DMS 273 (cell line): ENCODE measurements around the gene CRKL.
"Not testable (repeated sequence)": the region's sequence is repeated elsewhere in the genome, so short reads cannot be mapped to it uniquely, and the experiment has no call there.

Experiments
- DNase-seq: peaks from one replicate; lab custom pipeline; 2025; ENCODE audit not compliant: unreplicated experiment; lab: John Stamatoyannopoulos, UW

The CRKL gene

DNA sequence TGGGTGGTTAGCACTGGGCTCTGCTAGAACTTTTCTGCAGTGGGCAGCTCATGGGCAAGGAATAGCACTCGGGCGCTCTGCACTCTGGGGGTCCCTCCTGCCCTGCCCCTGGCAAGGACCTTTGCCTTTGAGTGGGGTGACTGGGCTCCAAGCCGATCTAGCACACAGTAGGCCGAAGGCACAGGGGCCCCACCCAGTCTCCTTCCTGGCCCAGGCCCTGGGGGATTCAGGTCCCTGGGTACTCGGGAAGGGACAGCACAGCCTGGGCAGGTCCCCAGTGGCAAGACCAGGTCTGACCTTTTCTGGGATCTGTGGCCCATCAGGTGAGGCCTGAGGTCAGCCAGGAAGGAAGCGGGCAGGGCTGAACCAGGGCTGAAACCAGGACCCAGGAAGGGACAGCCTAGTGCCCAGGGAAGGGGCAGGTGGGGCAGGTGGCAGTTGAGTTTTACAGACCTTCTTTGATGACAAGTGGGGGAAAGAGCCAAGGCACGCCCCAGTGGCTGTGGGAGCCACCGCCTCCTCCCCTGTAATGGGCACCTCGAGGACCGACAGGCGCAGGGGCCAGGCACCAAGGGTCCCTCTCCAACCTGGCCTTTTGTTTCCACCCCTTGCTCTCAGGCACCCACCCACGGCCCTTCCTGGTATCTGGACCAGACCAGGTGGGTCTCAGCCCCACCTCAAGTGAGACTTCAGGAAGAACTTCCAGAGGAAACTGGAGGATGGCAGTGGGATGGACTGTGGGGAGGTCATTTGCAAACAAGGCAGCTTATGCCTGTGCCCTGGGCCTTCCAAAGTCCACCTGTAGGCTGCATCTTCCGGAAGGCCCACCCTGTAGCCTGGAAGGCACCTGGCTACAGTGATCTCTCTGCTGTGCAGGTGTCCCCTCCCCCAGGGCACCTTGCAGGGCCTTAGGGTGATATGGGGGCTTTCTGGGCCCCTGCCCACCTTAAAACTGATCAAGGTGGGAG is 49.0 kb downstream of the CRKL start:
- DNase-seq, result no peak

DNA sequence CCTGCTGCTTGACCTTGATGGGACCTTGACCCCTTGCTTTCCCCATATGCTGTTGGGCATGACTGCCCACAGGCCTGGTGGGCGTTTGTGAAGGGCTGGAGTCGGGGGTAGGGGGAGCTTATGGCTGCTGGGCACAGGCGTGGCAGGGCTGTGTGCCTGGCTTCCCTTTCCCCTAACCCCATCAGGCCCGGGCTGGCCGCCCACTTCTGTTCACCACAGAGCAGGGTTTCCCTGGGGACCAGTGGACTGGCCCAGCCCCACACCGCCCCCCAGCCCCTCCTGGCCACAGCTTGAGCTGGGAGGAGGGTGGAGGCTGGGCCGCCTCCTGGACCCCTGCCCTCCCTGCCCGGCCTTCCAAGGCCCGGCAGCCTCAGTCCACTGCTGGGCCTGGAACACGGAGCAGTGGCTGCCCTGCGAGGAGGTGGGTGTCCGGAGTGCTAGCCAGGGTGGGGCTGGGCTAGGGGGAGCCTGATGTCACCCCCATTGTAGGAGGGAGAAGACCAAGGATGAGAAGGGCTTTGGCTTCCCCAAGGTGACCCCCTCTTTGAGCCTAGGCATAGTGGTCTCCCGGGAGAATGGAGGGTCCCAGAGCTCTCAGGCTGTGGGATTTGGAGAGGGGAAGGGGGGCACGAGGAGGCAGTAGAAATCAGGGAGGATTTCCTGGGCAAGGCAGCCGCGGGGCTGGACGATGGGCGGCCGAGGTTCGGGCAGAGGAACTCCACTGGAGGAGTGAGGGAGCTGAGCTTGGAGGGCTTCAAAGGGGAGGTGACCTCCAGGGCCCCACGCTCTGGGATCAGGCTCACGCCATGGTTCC is 49.9 kb downstream of the CRKL start, which contains the start of gene AIFM3:
Gene AIFM3, plus strand, starts transcription at position 373 of the 814 bp plus-strand sequence. CDS start 690 bp downstream, outside the sequence.
- no peak for DNase-seq

DNA sequence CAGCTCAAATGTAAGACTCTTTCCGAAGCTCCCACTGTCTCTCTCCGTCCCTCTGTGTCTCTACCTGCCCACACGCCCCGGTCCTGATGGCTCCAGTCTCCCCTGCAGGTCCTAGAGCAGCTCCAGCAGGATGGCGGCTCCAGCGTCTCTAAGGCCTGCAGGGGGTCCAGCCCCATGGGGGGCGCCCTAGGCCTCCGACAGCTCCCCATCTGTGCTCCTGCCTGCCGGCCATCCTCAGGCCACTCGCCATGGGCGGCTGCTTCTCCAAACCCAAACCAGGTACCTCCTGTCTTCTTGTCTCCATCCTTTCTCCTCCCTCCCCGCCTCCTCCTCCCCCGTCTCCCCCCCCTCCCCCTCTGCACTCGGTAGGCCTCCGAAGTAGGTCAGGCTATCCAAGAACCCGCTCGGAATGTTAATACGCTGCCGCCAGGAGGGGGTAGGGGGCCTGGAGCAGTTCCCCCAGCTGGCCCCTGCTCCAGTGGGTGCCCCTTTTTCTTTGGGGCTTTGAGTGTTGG is 50.5 kb downstream of the CRKL start:
- no peak for DNase-seq

DNA sequence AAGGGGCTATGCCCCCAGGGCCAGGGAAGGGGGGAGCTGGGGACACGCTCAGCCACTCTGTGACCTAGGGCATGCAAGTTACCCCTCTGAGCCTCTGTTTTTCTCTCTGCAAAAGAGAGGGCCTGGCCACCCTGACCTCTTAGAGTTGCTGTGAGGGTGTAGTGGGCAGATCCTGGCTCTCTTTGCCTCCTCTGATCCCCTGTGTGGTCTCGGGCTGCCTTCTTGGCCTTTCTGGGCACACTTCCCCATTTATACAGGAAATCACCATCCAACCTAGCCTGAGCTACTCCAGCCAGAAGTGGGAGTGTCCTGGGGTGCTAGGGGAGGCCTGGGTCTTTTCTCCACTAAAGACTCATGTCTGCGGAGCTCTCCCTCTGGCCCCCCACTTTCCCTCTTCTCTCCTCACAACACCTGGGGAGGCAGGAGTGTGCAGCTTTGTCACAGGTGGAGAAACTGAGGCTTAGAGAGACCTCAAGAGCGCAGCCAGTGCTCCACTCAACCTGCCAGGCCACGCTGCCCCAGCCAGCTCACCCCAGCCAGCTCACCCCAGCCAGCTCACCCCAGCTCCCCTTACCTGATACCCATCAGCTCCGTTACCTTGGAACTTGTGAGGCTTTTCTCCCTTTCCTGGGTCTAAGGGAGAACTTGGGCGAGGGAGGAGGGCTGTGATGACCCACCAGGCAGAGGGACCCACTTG is 51.2 kb downstream of the CRKL start:
- DNase-seq, result no peak

DNA sequence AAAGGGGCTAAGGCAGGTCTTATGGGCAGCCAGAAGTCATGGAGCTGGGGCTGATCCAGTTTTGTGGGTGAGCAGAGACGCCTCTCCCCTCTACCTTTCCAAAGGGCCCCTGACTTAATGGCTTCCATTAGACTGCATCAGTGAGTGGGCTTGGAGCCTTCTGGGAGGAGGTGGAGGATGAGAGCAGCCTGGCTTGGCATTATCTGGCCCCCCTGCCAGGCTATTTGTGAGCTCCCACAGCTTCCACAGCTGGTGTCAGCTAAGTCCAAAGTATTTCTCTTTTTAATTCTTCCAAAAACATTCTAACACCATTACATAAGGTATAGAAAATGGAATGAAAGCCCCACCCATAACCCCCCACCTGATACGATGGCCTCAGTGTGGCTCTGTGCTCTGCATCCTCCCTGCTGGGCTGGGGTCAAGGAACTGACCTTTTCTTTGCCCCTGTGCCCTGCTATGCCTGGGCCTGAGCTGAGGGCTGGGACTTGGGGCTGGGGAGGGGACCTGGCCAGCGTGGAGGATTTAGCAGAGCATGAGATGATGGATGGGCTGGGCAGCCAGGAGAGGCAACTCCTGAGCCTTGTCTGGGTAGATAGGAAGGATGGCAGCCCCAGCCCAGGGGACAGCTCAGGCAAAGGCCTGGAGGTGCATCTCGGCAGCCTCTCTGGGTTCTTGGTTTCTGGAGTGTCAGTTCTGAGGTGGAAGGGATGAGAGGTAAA is 53.9 kb downstream of the CRKL start:
- DNase-seq, result peak; percentile 47

DNA sequence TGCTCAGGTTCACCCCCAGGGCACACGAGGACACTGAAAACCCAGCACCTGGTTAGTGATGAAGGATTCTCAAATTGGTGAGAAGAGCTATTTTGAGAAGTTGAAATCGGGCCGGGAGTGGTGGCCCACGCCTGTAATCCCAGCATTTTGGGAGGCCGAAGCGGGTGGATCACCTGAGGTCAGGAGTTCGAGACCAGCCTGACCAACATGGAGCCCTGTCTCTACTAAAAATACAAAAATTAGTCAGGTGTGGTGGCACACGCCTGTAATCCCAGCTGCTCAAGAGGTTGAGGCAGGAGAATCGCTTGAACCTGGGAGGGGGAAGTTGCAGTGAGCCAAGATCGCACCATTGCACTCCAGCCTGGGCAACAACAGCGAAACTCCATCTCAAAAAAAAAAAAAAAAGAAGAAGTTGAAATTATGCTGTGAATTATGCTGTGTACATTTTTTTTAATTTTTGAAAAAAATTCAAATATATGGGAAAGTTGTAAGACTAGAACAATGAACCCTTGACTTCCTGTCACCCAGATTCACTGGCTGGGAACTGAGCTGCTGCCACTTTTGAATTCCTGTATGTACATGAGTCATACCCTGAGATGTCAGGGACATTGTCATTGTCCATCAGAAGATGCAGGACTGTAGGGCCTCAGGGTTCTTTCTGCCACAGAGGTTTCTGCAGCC is 54.9 kb downstream of the CRKL start:
- not testable (repeated sequence) for DNase-seq

DNA sequence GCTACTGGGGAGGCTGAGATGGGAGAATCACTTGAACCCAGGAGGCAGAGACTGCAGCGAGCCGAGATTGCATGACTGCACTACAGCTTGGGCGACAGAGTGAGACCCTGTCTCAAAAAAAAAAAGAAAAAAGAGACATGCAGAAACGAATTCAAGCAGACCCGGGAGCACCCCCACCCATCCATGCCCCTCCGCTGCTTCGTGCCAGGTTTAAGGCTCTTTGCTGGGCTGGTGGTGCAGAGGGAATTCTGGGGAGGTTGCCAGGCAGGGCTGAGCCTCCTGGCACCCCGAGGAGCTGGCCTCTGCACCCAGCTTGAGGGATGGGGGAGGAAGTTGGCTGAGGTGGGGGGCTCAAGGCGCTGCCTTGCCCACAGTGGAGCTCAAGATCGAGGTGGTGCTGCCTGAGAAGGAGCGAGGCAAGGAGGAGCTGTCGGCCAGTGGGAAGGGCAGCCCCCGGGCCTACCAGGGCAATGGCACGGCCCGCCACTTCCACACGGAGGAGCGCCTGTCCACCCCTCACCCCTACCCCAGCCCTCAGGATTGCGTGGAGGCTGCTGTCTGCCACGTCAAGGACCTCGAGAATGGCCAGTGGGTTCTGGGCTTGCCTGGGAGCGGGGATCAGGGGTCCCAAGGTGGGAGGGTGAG is 55.8 kb downstream of the CRKL start:
- DNase-seq, result no peak

DNA sequence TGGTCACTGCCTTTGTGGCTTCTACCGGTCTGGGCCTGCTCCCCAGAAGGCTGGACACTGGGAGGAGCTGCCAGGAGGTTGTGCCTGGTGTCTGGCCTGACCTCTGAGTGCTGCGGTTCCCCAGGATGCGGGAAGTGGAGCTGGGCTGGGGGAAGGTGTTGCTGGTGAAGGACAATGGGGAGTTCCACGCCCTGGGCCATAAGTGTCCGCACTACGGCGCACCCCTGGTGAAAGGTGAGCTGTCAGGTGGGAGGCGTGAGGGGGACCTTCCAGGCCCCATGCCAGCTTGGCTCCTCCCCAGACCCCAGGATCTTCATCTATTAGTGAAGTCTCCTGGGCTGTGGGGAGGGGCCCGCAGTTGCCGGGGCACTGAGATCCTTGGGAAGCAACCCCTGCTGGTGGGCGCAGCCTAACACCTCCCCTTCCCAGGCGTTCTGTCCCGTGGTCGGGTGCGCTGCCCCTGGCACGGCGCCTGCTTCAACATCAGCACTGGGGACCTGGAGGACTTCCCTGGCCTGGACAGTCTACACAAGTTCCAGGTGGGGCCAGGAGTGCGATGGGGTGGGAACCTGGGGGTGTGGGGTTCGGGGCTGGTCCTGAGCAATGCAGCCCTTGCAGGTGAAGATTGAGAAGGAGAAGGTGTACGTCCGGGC is 56.6 kb downstream of the CRKL start:
- DNase-seq, result no peak

DNA sequence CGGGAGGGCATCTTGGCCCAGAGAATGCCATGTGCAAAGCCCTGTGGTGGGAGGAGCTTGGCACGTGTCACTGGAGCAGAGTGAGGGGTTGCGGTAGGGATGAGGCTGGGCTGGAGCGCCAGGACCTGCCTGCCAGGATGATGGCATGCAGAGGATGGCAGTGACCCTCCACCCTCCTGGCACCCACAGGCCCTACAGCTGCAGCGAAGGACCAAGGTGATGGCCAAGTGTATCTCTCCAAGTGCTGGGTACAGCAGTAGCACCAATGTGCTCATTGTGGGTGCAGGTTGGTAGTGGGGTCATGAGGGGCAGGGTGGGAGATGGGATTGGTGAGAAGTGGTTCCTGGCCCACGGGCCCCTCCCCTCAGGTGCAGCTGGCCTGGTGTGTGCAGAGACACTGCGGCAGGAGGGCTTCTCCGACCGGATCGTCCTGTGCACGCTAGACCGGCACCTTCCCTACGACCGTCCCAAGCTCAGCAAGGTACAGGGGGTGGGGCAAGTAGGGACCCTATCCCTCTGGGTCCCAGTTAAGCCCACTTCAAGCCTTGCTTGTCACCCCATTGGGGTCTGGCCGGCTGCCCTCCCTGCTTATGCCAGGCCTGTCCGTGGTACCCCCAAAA is 57.2 kb downstream of the CRKL start:
- DNase-seq, result no peak

DNA sequence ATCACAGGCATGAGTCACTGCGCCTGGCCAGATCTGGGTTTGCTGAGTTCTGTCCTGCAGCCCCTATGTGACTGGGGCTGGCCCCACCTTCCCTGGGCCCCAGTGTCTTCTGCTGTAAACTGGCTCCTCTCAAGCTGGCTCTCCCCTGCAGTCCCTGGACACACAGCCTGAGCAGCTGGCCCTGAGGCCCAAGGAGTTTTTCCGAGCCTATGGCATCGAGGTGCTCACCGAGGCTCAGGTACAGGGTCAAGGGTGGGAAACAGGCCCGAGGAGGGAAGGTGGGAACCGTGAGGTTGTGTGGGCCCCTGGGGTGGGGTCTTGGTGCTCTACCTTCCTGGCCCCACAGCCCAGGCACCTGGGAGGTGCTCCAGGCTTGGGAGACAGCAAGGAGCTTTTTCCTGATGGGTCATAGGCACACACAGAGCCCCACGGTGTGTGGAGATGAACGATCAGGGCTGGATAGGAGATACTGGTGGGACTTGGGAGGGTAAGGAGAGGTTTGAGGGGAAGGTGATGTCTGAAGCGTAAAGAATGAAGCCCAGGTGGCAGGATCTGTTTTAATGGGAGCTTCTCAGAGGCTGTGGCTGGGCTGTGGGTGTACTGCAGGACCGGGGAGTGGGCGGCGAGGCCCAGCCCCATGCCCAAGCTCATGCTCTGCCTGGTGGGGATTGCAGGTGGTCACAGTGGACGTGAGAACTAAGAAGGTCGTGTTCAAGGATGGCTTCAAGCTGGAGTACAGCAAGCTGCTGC is 58.5 kb downstream of the CRKL start:
- no peak for DNase-seq

DNA sequence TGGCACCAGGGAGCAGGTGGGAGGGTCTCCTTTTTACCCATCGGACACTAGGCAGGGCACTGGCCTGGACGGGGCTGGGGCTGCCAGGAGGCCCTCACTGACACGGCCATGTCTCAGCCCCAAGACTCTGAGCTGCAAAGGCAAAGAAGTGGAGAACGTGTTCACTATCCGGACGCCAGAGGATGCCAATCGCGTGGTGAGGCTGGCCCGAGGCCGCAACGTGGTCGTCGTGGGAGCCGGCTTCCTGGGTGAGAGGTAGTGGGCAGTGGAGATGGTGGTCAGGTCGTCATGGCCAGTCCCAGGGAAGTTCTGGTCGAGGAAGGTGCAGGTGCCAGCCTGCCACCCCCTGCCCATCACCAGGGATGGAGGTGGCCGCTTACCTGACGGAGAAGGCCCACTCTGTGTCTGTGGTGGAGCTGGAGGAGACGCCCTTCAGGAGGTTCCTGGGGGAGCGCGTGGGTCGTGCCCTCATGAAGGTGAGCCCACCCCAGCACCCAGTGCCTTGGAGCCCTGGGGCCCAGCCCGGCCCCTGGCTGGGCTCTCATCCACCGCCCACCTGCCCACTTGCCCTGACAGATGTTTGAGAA is 59.2 kb downstream of the CRKL start:
- no peak for DNase-seq

DNA sequence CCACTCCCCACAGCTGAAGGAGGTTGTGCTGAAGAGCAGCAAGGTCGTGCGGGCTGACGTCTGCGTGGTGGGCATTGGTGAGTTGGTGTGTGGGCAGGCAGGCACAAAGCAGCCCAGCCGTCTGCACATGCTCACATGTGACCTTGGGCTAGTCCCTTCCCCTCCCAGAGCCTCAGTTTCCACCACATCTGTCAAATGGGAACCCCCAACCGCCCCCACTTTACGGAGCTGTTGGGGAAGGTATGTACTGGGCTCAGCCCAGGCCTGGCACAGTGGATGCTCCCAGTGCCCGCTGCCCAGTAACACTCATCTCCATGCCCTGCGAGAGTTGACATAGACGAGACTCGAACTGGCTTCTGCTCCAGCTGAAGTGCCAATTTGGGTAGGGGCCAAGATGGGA is 59.8 kb downstream of the CRKL start:
- DNase-seq, result no peak

DNA sequence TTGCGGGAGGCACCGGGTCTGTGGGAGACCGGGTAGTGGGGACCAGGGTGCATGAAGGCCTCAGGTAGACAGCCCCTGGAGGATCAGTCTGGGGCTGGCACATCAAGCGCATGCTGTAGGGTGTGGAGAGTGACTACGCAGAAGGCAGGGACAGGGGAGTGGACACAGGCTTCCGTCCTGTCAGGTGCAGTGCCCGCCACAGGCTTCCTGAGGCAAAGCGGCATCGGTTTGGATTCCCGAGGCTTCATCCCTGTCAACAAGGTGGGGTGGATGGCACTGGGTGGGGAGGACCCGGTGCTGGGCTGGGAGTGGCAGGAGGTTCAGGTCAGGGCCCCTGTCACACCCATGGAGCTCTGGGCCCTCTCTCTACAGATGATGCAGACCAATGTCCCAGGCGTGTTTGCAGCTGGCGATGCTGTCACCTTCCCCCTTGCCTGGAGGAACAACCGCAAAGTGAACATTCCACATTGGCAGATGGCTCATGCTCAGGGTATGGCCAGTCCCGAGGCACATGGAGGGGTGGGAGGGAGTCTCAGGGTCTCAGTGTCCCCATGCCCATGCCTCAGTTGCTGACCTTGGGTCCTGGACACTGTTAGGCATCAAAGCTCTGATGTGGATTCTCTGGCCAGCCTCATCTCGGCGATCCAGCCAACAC is 60.4 kb downstream of the CRKL start:
- no peak for DNase-seq

DNA sequence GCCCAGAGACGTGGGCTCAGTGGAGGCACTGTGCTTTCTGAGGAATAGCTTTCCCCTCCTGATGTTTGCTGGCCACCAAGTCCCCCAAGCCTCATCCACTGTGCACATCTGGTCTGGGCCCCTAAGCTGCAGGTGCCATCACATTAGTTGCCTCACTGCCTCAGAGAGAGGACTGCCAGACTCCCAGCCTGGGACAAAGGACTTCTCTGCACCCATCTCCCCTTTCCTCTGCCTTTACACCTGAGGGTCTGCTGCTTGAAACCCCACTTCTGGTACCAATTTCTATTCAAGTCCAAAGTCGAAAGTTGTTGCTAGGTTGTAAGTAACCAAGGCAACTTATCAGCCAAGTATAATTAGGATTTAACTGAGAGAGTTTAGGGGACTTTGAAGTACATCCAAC is 61.2 kb downstream of the CRKL start:
- DNase-seq, result no peak

DNA sequence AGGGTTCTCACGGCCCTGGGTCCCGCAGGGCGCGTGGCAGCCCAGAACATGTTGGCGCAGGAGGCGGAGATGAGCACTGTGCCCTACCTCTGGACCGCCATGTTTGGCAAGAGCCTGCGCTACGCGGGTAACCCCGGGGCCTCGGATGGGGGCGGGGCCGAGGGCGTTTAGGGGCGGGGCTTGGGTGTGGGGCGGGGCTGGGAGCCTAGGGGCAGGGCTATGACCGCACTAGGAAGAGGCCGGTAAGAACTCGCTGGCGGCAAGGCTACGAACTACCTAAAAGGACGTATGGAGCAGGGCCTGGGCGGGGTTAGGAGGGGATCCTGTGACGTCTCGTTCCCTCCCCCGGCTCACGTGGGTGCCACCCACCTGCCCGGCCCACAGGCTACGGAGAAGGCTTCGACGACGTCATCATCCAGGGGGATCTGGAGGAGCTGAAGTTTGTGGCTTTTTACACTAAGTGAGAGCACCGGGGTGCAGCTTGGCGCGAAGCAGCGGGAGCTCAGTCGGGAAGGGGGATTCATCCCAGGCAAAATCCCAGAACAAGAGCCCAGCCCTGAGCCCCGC is 62.1 kb downstream of the CRKL start:
- peak; percentile 51 for DNase-seq

DNA sequence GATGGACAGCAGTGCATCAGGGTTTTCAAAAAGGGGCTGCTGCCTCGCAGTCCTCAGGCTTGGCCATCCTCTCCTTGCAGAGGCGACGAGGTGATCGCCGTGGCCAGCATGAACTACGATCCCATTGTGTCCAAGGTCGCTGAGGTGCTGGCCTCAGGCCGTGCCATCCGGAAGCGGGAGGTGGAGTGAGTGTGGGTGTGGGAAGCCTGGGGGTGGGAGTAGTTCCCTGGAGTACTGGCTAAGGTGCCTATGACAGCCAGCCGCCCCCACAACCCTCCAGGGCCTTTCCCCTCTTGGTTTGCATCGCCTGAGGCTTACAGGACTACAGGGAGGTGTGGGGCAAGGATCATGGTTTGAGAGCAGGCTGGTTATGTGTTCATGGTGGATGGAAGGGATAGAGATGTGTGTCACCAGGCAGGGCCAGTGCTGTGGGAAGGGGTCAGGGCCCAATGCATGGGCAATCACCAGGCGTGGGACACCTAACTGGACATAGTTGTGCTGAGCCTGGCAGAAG is 62.8 kb downstream of the CRKL start:
- no peak for DNase-seq
